Heart left ventricle (tissue), 13 donors: ENCODE measurements around the gene PSMG3.

Experiments
- CTCF ChIP-seq, 12 donors: fragments of 200-600 bp; sonication (generic) in 4 of 12; IDR thresholded peaks; one replicate each; pipeline versions ENCODE4 v1.5.0 to v1.8.0; 2018 to 2022; ENCODE audit warnings: antibody characterized with exemption in 12 of 12, mild to moderate bottlenecking in 5 of 12
- POLR2A ChIP-seq, 2 donors: fragments of 450-650 bp; IDR thresholded peaks; one replicate each; pipeline ENCODE4 v1.6.1; 2017; ENCODE audit warnings: antibody characterized with exemption in 2 of 2, mild to moderate bottlenecking in 2 of 2, moderate library complexity in 2 of 2
- donor health status: ischemic (EF 13 %, LVEDD 7.1; RV severe dilation, severe dysfunction).
- donor health status: DM: no; HTN: yes; CAD: no.
- donor health status: DM: no; HTN: no; CAD: no.
- donor health status: ischemic (EF 25% LVEDD 6.9; RV normal size, moderate dysfunction).
- donor health status: ischemic (EF 25% LVEDD 5.7; RV mildly dilated, moderate dysfunction).
- donor health status: ischemic (EF 35%, LVEDD 5.7; RV mildly dilated, moderate dysfunction).
- donor health status: nonischemic (EF 11% LVEDD 7.7; RV severe dilation, severe dysfunction).
- donor health status: DM: yes; HTN: yes; CAD: no.
- donor health status: PGD.
- donor health status: ischemic (EF 29% LVEDD 5.4; RV normal size, mild dysfunction).
- donor health status: nonischemic (EF 23%, LVEDD 6.1; RV moderate dilation, normal function).

GRCh38 chr7:1567049-1567771, 2.6 kb downstream of the PSMG3 start:
- TF ChIP-seq CTCF (IDR thresholded peaks at IDR 0.05) (no peak), POLR2A (IDR thresholded peaks at IDR 0.05) (no peak)
